HAP-1 (cell line): Measurements from ENCODE around the gene GAL3ST1.
"Not testable (repeated sequence)": the region's sequence is repeated elsewhere in the genome, so short reads cannot be mapped to it uniquely, and the experiment has no call there.

Experiments
- DNase-seq, 2 experiments: peaks; one replicate each; pipeline ENCODE4 v3.0.0-alpha.2; 2016 to 2020; ENCODE audit warnings: low spot score in 2 of 2
- H3K27me3 ChIP-seq: fragments of 250-450 bp; sonication (Bioruptor Pico); 2 replicates; pipeline ENCODE4 v1.5.1; 2020; ENCODE audit warnings: low read depth, mild to moderate bottlenecking, moderate library complexity
- H3K36me3 ChIP-seq: fragments of 250-450 bp; sonication (Bioruptor Pico); replicated peaks from 2 replicates; pipeline ENCODE4 v1.5.1; 2020; ENCODE audit warnings: mild to moderate bottlenecking
- H3K4me1 ChIP-seq: fragments of 250-450 bp; sonication (Bioruptor Pico); 2 replicates; pipeline ENCODE4 v1.5.1; 2020; ENCODE audit warnings: mild to moderate bottlenecking
- H3K4me3 ChIP-seq: fragments of 250-450 bp; sonication (Bioruptor Pico); 2 replicates; pipeline ENCODE4 v1.5.1; 2020; ENCODE audit warnings: mild to moderate bottlenecking, moderate library complexity
- H3K9me3 ChIP-seq: fragments of 250-450 bp; sonication (Bioruptor Pico); 2 replicates; pipeline ENCODE4 v1.5.1; 2020; ENCODE audit warnings: mild to moderate bottlenecking, moderate library complexity
- in situ Hi-C: fragments of 300-500 bp; cut with MboI; formaldehyde crosslinking; loops from 3 replicates; pipeline ENCODE4 v1.14.3; 2020; ENCODE audit warnings: low sequenced_read_pairs, inconsistent platforms, mixed read lengths

The GAL3ST1 gene, protein sequence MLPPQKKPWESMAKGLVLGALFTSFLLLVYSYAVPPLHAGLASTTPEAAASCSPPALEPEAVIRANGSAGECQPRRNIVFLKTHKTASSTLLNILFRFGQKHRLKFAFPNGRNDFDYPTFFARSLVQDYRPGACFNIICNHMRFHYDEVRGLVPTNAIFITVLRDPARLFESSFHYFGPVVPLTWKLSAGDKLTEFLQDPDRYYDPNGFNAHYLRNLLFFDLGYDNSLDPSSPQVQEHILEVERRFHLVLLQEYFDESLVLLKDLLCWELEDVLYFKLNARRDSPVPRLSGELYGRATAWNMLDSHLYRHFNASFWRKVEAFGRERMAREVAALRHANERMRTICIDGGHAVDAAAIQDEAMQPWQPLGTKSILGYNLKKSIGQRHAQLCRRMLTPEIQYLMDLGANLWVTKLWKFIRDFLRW

DNA sequence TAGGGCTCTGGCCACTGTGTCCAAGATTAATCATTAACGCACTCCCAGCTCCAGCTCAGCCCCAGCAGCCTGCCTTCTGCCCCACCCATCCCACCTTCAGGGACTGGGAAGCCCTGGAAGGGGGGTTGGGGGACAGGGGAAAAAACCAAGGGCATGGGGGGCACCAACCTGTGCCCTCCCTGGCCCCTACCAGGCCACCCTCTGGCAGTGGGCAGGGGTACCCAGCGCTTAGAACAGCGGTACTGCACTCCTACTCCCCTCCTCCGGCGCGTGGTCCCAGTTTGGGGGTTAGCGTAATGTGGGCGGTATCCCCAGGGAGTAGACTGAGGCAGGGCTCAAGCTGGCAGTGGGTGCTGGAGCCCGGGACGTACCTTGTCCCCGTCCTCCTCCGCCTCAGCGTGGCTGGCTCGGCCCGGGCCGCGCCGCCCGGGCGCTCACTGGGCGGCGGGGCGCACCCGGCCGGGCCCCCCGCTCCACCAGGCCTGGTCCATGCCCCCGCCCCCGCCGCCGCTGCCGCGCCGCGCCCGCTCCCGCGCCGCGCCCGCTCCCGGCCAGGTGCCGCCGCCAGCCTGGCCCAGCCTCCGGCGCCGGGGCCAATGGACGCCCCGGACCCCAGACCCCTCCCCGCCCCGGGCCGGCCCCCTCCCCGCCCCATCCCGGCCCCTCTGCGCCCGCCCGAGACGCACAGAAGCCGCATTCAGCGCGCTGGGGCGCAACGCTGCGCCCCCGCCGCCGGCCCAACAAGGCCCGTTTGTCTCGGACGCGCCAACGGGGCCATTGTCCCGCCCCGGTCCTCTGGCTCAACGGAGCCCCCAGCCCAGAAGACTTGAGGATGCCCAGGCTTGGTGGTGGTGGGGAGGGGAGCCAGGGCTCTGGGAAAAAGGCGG is at the start of gene GAL3ST1:
Gene GAL3ST1 (minus strand): TSS at position 571 of the 887 bp plus-strand sequence. CDS start 17,273 bp downstream, outside the sequence.
- peaks cover 37% of the 10 kb centered on the region for H3K36me3 ChIP-seq
- in situ Hi-C loops: no loop called here
- H3K4me3 ChIP-seq: no peak within 1 kb of the TSS
- no peaks in the 10 kb centered on the region for H3K9me3 ChIP-seq
- H3K27me3 ChIP-seq: peaks cover 4% of the 10 kb centered on the region; the same call in 1 of the 2 replicates
- no peaks in the 10 kb centered on the region for H3K4me1 ChIP-seq
- no peak for DNase-seq

DNA sequence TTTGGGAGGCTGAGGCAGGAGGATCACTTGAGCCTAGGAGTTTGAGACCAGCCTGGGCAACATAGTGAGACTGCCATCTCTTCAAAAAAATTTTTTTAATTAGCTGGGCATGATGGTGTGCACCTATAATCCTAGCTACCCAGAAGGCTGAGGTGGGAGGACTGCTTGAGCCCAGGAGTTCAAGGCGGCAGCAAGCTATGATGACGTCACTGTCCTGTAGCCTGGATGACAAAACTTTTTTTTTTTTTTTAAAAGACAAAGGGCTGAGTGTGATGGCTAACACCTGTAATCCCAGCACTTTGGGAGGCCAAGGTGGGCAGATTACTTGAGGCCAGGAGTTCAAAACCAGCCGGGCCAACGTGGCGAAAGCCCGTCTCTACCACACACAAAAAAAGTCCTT is 45.4 kb upstream of the GAL3ST1 start:
- H3K36me3 ChIP-seq, in situ Hi-C loops, H3K4me1 ChIP-seq, H3K9me3 ChIP-seq, H3K27me3 ChIP-seq, DNase-seq, H3K4me3 ChIP-seq: not testable (repeated sequence)

DNA sequence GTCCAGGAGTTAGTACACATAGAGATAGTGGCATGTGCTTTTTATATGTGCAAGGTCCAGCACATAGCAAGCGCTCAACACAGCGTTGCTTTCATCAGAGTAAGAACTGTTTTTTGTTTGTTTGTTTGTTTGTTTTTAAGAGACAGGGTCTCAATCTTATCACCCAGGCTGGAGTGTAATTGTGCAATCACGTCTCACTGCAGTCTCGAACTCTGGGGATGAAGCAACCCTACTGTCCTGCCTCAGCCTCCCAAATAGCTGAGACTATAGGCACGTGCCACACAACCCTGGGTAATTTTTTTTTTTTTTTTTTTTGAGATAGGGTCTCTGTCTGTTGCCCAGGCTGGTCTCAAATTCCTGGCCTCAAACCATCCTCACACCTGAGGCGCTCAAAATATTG is 43.4 kb upstream of the GAL3ST1 start:
- no peaks in the 10 kb centered on the region for H3K4me1 ChIP-seq
- no peak overlapping the region for H3K4me3 ChIP-seq
- in situ Hi-C loops: no loop called here
- no peaks in the 10 kb centered on the region for H3K36me3 ChIP-seq
- H3K27me3 ChIP-seq: no peaks in the 10 kb centered on the region
- no peaks in the 10 kb centered on the region for H3K9me3 ChIP-seq
- no peak for DNase-seq

DNA sequence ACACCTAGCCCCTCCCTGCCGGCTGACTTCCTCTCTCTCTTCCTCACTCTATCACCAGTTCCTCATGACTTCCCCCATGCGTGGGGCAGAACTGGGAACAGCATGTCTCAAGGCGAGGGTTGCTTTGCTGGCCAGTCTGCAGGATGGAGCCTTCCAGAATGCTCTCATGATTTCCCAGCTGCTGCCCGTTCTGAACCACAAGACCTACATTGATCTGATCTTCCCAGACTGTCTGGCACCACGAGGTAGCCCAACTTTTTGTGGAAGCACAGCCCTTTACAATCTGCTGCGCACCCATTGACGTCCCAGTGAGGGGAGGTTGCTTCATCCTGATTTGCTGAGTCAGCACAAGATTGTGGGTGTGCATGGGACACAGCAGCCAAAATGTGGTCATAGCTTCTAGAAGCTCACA is 41.1 kb upstream of the GAL3ST1 start:
- in situ Hi-C loops: no loop called here
- no peaks in the 10 kb centered on the region for H3K27me3 ChIP-seq
- no peaks in the 10 kb centered on the region for H3K4me1 ChIP-seq
- no peaks in the 10 kb centered on the region for H3K36me3 ChIP-seq
- no peak overlapping the region for H3K4me3 ChIP-seq
- no peaks in the 10 kb centered on the region for H3K9me3 ChIP-seq
- no peak for DNase-seq

DNA sequence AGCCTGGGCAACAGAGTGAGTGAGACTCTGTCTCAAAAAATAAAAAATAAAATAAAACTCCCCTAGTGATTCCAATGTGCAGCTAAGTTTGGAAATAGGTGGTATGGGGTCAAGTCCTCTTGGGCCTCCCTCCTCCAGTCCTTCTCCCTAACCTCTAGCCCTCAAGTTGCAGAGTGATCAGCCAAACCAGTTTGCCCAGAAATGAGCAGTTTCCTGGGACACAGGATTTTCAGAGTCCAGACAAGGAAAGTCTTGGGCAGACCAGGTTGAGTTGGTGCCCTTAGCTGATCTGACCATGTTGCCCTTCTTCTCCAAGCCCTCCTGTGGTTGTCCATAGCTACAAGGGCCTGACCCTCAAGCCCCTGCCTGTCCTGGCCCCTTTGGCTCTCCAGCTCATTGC is 40.4 kb upstream of the GAL3ST1 start:
- DNase-seq: no peak
- H3K9me3 ChIP-seq: no peaks in the 10 kb centered on the region
- H3K4me1 ChIP-seq: no peaks in the 10 kb centered on the region
- in situ Hi-C loops: no loop called here
- no peaks in the 10 kb centered on the region for H3K27me3 ChIP-seq
- no peaks in the 10 kb centered on the region for H3K36me3 ChIP-seq
- no peak overlapping the region for H3K4me3 ChIP-seq

DNA sequence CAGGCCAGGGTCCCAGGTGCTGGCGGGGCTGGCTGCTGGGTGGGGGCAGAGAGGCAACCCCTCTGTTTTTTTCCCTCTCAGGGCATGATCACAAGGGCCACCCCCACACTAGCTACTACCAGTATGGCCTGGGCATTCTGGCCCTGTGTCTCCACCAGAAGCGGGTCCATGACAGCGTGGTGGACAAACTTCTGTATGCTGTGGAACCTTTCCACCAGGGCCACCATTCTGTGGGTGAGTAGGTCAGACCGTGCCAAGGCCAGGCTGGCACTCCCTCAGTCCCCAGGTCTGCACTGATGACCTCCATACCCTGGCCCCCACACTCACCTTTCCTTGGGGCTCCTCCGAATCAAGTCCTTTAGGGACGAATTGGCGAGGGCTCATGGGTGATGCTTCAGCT is 39.8 kb upstream of the GAL3ST1 start:
- DNase-seq: no peak
- no peaks in the 10 kb centered on the region for H3K4me1 ChIP-seq
- H3K4me3 ChIP-seq: no peak overlapping the region
- in situ Hi-C loops: no loop called here
- no peaks in the 10 kb centered on the region for H3K27me3 ChIP-seq
- H3K9me3 ChIP-seq: no peaks in the 10 kb centered on the region
- H3K36me3 ChIP-seq: no peaks in the 10 kb centered on the region

DNA sequence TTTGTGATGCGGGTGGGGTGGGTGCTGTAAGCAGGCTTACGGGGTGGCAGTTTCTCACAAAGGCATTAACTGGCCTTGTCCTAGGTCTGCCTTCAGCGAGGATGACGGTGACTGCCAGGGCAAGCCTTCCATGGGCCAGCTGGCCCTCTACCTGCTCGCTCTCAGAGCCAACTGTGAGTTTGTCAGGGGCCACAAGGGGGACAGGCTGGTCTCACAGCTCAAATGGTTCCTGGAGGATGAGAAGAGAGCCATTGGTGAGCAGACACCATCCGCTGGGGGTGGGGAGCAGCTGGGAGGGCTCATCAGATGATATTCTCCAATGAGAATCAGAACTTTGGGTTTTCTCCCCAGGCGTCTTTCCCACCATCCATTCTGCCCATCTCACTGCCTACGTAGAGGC is 38.3 kb upstream of the GAL3ST1 start:
- H3K27me3 ChIP-seq: no peaks in the 10 kb centered on the region
- no peak overlapping the region for H3K4me3 ChIP-seq
- H3K4me1 ChIP-seq: no peaks in the 10 kb centered on the region
- in situ Hi-C loops: no loop called here
- no peaks in the 10 kb centered on the region for H3K36me3 ChIP-seq
- DNase-seq: no peak
- no peaks in the 10 kb centered on the region for H3K9me3 ChIP-seq

DNA sequence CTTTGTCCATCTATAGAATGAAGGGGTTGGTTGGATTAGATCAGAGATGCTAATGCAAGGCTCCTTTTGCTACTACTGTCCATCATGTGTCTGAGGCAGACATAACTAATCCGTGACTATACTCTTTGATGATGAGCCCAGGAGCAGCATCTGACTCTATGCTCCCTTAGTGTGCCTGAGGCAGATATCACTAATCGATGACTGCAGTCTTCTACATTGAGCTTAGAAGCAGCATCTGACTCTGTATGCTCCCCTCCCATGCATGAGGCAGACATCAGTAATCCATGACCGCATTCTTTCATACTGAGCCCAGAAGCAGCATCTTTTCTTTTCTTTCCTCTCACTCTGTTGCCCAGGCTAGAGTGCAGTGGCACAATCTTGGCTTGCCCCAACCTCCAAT is 36.7 kb upstream of the GAL3ST1 start:
- H3K27me3 ChIP-seq: no peaks in the 10 kb centered on the region
- H3K9me3 ChIP-seq: no peaks in the 10 kb centered on the region
- DNase-seq: no peak
- no peaks in the 10 kb centered on the region for H3K36me3 ChIP-seq
- no peak overlapping the region for H3K4me3 ChIP-seq
- H3K4me1 ChIP-seq: peaks cover 5% of the 10 kb centered on the region
- in situ Hi-C loops: no loop called here

DNA sequence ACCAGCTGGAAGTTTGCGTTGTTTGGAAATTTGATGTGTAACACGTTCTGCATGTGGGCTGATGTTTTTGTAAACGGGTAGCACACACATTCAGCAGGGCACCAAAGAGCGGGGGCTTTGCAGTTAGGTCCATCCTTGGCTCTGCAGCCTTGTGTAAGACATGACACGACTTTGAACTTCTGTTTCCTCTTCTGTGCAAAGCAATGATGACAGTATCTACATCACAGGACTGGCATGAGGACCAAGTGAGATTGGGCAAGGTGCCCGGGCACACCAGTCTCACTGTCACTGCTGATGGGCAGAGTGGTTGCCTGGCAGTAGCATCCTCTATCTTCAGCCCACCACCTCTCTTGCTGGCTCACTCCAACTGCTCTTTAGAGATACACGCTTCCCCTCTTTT is 35.8 kb upstream of the GAL3ST1 start:
- no peak for DNase-seq
- in situ Hi-C loops: no loop called here
- Histone ChIP-seq H3K4me1 (peaks cover 11% of the 10 kb centered on the region), H3K4me3 (no peak overlapping the region), H3K9me3 (no peaks in the 10 kb centered on the region), H3K36me3 (no peaks in the 10 kb centered on the region), H3K27me3 (no peaks in the 10 kb centered on the region)

DNA sequence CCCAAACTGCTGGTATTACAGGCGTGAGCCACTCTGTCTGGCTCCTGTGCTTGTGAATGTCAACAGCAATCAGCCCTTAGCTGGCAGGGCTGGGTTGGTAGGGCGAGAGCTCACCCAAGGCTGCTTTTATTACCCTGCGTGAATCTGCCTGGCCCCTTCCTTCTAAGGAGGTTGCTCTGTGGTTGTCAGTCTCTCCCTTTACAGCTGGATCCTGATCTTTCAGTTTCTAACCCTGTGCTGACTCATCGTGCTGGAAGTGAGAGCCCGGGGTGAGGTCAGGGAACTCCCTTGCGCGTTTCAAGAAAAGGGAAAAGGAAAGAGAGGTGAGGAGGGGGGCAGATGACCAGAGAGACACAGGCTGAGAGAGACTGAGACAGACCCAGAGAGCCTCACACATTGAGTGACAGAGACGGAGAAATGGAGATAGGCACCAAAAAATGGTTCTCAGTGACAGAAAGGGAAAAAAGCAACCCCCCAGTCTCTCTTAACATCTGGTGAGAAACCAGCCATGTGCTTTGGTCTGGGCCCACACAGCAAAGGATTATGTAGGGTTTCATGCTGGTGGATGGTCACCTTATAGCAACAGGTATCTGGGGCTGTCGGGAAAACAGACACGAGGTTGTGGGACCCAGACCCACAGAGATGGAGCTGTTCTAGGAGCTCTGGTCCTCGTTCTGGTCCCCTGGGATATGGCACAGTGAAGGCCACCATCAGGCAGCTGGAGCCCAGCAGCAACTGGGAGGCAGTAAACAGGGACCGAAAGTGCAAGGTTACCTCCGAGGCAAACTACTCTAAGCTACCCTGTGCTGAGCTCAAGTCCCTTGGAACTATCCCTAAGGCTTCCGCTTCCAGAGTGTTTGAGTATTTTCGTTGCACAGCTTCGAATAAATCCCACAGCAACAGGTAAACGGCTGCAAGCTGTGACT is 35.1 kb upstream of the GAL3ST1 start:
- in situ Hi-C loops: no loop called here
- Histone ChIP-seq H3K4me3 (no peak overlapping the region), H3K27me3 (no peaks in the 10 kb centered on the region), H3K9me3 (no peaks in the 10 kb centered on the region), H3K36me3 (no peaks in the 10 kb centered on the region), H3K4me1 (peaks cover 11% of the 10 kb centered on the region)
- DNase-seq: no peak

DNA sequence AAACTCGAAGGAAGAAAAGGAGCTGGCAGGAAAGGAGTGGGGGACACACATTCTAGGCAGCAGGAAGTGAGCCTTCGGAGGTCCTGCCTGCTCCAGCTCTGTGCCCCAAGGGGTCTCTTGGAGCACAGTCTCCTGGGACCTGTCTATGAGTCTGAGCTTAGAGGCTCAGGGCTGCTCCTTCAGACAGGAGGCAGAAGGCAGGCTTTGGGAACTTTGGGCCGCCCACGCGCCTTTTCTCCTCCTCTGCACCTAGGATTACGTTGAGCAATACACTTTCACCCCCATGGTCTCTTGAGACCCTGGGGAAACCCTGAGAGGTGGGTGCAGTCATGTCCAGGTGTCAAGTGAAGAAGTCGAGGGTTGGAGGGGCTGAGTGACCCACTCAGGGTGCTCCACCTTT is 33.5 kb upstream of the GAL3ST1 start:
- H3K9me3 ChIP-seq: no peaks in the 10 kb centered on the region
- no peak overlapping the region for H3K4me3 ChIP-seq
- DNase-seq: no peak
- H3K4me1 ChIP-seq: peaks cover 11% of the 10 kb centered on the region
- H3K36me3 ChIP-seq: no peaks in the 10 kb centered on the region
- in situ Hi-C loops: no loop called here
- no peaks in the 10 kb centered on the region for H3K27me3 ChIP-seq

DNA sequence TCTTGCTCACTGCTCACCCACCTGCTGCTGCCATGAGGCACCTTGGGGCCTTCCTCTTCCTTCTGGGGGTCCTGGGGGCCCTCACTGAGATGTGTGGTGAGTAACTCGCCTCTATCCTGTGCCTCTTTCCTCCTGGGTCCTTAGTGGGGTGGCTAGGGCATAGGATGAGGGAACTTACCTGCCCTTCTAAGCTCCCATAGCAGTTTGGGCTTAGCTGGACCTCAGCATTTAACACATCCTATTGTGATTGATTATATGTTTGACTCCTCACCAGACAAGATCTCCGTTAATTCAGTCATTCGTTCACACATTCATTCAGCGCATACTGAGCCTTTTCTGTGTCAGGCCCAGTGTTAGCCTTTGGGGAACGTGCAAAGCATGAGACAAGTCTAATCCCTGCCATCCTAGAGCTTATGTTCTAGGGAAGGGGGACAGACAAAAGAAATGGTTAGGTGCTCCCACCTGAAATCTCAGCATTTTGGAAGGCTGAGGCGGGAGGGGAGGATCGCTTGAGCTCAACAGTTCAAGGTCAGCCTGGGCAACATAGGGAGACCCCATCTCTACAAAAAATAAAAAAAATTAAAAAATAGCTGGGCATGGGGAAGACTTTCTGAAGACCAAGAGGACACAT is 33.0 kb upstream of the GAL3ST1 start:
- Histone ChIP-seq H3K36me3 (no peaks in the 10 kb centered on the region), H3K9me3 (no peaks in the 10 kb centered on the region), H3K4me3 (peak overlapping the region; percentile 42), H3K27me3 (no peaks in the 10 kb centered on the region), H3K4me1 (peaks cover 11% of the 10 kb centered on the region)
- DNase-seq: no peak
- in situ Hi-C loops: no loop called here
